ENCODE results near the gene DARS2.

GRCh38 chr1:173863224-173864161 is 39.0 kb downstream of the DARS2 start:
- TF ChIP-seq, protein P1, sequence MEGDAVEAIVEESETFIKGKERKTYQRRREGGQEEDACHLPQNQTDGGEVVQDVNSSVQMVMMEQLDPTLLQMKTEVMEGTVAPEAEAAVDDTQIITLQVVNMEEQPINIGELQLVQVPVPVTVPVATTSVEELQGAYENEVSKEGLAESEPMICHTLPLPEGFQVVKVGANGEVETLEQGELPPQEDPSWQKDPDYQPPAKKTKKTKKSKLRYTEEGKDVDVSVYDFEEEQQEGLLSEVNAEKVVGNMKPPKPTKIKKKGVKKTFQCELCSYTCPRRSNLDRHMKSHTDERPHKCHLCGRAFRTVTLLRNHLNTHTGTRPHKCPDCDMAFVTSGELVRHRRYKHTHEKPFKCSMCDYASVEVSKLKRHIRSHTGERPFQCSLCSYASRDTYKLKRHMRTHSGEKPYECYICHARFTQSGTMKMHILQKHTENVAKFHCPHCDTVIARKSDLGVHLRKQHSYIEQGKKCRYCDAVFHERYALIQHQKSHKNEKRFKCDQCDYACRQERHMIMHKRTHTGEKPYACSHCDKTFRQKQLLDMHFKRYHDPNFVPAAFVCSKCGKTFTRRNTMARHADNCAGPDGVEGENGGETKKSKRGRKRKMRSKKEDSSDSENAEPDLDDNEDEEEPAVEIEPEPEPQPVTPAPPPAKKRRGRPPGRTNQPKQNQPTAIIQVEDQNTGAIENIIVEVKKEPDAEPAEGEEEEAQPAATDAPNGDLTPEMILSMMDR (IDR thresholded peaks at IDR 0.05): no peak
- no peak for TF ChIP-seq POLR2A (IDR thresholded peaks at IDR 0.05)
